Activated T-helper 17 cell treated with anti-CD3 and anti-CD28 coated beads, Interleukin-2, amount 50 U/mL, for 72 hours (primary cell): ENCODE results near the gene KCNC2. TPM values are rescaled to one million over a fixed set of nuclear protein-coding genes. Genes with fewer than 3 reads are reported as not detected.

Source experiments
- ATAC-seq: fragments of 150-1000 bp; cut with Tn5 transposase; replicated peaks from 2 replicates; pipeline ENCODE4 v1.10.0; 2021; ENCODE audit warnings: mild to moderate bottlenecking, moderate library complexity
- H3K27ac Mint-ChIP-seq: one replicate; pipeline ENCODE4 v1.8.0; 2022; ENCODE audit warnings: mixed read lengths
- H3K27me3 Mint-ChIP-seq: one replicate; pipeline ENCODE4 v1.8.0; 2022; ENCODE audit warnings: mixed read lengths
- H3K36me3 Mint-ChIP-seq: one replicate; pipeline ENCODE4 v1.8.0; 2022; ENCODE audit warnings: low read depth, mild to moderate bottlenecking, mixed read lengths
- H3K4me1 Mint-ChIP-seq: one replicate; pipeline ENCODE4 v1.8.0; 2022; ENCODE audit warnings: mixed read lengths
- H3K4me3 Mint-ChIP-seq: one replicate; pipeline ENCODE4 v1.8.0; 2022; ENCODE audit warnings: mild to moderate bottlenecking, mixed read lengths
- H3K9me3 Mint-ChIP-seq: one replicate; pipeline ENCODE4 v1.8.0; 2022; ENCODE audit warnings: mixed read lengths
- total RNA-seq, 2 donors: library from RNA; stranded (reverse); gene quantifications; one replicate each; pipeline ENCODE4 v1.2.3, GENCODE V29; 2022

Gene KCNC2
- total RNA-seq, 2 donors from 2014 or later, result not detected

DNA sequence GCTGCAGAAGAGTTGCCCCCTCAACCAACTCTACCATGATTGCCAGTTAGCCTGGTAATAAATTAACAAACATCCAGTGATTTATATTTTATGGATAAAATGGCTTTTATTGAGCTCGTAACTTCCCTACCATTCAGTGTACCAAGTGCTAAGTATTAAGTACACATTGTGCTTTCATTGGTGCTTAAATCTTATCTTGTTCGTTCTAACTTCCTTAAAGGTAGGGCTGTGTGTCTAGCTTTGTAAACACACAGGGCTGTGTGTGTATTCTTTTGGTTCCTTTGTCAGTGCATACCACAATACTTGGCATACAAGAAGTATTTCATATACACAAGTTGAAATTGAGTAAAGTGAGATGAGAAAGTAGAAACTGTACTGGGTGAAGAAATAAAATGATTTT lies 80.4 kb downstream of the KCNC2 start:
- Mint-ChIP-seq H3K27ac (no peak overlapping the region), H3K27me3 (no peaks in the 10 kb centered on the region), H3K4me1 (no peaks in the 10 kb centered on the region), H3K4me3 (no peak overlapping the region), H3K36me3 (no peaks in the 10 kb centered on the region), H3K9me3 (no peaks in the 10 kb centered on the region)
- ATAC-seq, result no peak

DNA sequence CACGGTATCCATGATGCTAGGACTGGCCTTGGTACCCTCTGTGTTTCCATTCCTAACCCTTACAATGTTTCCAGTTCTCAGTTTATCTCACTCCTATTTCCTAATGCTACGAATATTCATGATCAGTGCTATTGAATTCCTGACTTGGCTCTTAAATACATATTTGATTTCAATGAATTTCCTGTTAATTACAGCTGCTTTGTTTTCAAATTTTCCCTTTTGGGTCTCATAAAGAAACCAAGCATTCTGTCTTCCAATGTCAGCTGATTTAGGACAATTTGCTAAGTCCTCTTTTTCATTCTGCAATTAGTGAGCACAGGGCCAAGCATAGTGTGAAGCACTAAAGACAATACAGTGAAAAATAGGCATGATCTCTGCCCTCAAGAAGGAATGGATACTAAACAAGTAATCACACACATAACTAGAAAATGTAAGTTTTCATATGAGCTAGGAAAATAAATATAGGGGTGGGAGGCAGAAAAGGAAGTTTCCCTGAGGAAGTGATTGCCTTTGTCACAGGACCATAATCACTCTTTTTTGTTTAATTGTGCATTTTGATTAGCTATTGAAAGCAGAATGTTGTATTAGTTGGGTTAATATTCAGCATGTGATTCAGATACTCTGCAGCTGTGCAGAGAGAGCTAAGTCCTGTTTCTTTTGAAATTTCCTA lies 88.5 kb downstream of the KCNC2 start:
- Mint-ChIP-seq H3K4me3 (no peak overlapping the region), H3K27ac (no peak overlapping the region), H3K36me3 (no peaks in the 10 kb centered on the region), H3K4me1 (no peaks in the 10 kb centered on the region), H3K27me3 (peaks cover 6% of the 10 kb centered on the region), H3K9me3 (no peaks in the 10 kb centered on the region)
- no peak for ATAC-seq

GRCh38 chr12:75120311-75120711 lies 89.3 kb downstream of the KCNC2 start:
- Mint-ChIP-seq H3K4me3 (no peak overlapping the region), H3K36me3 (no peaks in the 10 kb centered on the region), H3K9me3 (no peaks in the 10 kb centered on the region), H3K4me1 (no peaks in the 10 kb centered on the region), H3K27ac (no peak overlapping the region), H3K27me3 (peaks cover 6% of the 10 kb centered on the region)
- ATAC-seq, result no peak

- ATAC-seq, result no peak
- no peaks in the 10 kb centered on the region for H3K27me3 Mint-ChIP-seq
- H3K4me1 Mint-ChIP-seq, result no peaks in the 10 kb centered on the region
- H3K9me3 Mint-ChIP-seq, result peaks cover 3% of the 10 kb centered on the region
- H3K36me3 Mint-ChIP-seq, result no peaks in the 10 kb centered on the region
- no peak overlapping the region for H3K4me3 Mint-ChIP-seq
- H3K27ac Mint-ChIP-seq, result no peak overlapping the region
These were observed 92.9 kb downstream of the KCNC2 start for GRCh38 chr12:75116646-75117198.

GRCh38 chr12:75115748-75116147 lies 93.9 kb downstream of the KCNC2 start:
- Mint-ChIP-seq H3K27ac (no peak overlapping the region), H3K9me3 (peaks cover 3% of the 10 kb centered on the region)
- no peak for ATAC-seq

GRCh38 chr12:75103822-75104221 lies 105.8 kb downstream of the KCNC2 start:
- ATAC-seq, result no peak
- Mint-ChIP-seq H3K4me1 (no peaks in the 10 kb centered on the region), H3K27ac (no peak overlapping the region), H3K36me3 (no peaks in the 10 kb centered on the region), H3K27me3 (no peaks in the 10 kb centered on the region), H3K9me3 (no peaks in the 10 kb centered on the region), H3K4me3 (no peak overlapping the region)

More at GRCh38 chr12:75115748-75116147, 93.9 kb downstream of the KCNC2 start:
- H3K4me1 Mint-ChIP-seq, result no peaks in the 10 kb centered on the region
- no peaks in the 10 kb centered on the region for H3K27me3 Mint-ChIP-seq
- H3K36me3 Mint-ChIP-seq, result no peaks in the 10 kb centered on the region
- no peak overlapping the region for H3K4me3 Mint-ChIP-seq

DNA sequence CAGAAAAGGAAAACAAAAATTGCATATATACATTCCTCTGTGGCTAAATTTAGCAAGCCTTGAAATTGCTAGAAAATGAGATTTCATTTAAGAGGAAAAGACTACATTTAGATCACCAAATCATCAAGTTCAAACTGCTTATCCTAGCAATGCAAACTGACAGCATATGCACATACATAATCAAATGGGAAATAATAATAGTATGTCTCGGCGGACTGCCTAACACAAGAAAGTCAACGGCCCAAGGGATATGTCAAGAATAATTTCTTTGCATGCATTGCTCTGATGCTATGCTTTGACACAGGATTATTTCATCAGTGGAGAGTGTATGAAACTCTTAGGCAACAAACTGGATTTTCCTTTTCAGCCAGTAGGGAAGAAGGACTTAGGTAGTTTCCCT lies 107.9 kb downstream of the KCNC2 start:
- no peak overlapping the region for H3K4me3 Mint-ChIP-seq
- no peaks in the 10 kb centered on the region for H3K9me3 Mint-ChIP-seq
- no peak overlapping the region for H3K27ac Mint-ChIP-seq
- no peaks in the 10 kb centered on the region for H3K4me1 Mint-ChIP-seq
- ATAC-seq, result no peak
- H3K36me3 Mint-ChIP-seq, result no peaks in the 10 kb centered on the region
- H3K27me3 Mint-ChIP-seq, result no peaks in the 10 kb centered on the region

GRCh38 chr12:75099210-75099609 lies 110.4 kb downstream of the KCNC2 start:
- peaks cover 4% of the 10 kb centered on the region for H3K27me3 Mint-ChIP-seq
- no peak overlapping the region for H3K4me3 Mint-ChIP-seq
- no peak for ATAC-seq
- H3K27ac Mint-ChIP-seq, result no peak overlapping the region
- H3K36me3 Mint-ChIP-seq, result no peaks in the 10 kb centered on the region
- no peaks in the 10 kb centered on the region for H3K4me1 Mint-ChIP-seq
- no peaks in the 10 kb centered on the region for H3K9me3 Mint-ChIP-seq

GRCh38 chr12:75097003-75097402 lies 112.6 kb downstream of the KCNC2 start:
- peaks cover 4% of the 10 kb centered on the region for H3K27me3 Mint-ChIP-seq
- H3K4me3 Mint-ChIP-seq, result no peak overlapping the region
- H3K9me3 Mint-ChIP-seq, result no peaks in the 10 kb centered on the region
- H3K36me3 Mint-ChIP-seq, result no peaks in the 10 kb centered on the region
- peak; percentile 16 for ATAC-seq
- no peak overlapping the region for H3K27ac Mint-ChIP-seq
- no peaks in the 10 kb centered on the region for H3K4me1 Mint-ChIP-seq

GRCh38 chr12:75087654-75088053 lies 122.0 kb downstream of the KCNC2 start:
- Mint-ChIP-seq H3K27me3 (no peaks in the 10 kb centered on the region), H3K36me3 (no peaks in the 10 kb centered on the region), H3K27ac (no peak overlapping the region), H3K4me1 (no peaks in the 10 kb centered on the region), H3K9me3 (no peaks in the 10 kb centered on the region), H3K4me3 (no peak overlapping the region)
- peak; percentile 42 for ATAC-seq

DNA sequence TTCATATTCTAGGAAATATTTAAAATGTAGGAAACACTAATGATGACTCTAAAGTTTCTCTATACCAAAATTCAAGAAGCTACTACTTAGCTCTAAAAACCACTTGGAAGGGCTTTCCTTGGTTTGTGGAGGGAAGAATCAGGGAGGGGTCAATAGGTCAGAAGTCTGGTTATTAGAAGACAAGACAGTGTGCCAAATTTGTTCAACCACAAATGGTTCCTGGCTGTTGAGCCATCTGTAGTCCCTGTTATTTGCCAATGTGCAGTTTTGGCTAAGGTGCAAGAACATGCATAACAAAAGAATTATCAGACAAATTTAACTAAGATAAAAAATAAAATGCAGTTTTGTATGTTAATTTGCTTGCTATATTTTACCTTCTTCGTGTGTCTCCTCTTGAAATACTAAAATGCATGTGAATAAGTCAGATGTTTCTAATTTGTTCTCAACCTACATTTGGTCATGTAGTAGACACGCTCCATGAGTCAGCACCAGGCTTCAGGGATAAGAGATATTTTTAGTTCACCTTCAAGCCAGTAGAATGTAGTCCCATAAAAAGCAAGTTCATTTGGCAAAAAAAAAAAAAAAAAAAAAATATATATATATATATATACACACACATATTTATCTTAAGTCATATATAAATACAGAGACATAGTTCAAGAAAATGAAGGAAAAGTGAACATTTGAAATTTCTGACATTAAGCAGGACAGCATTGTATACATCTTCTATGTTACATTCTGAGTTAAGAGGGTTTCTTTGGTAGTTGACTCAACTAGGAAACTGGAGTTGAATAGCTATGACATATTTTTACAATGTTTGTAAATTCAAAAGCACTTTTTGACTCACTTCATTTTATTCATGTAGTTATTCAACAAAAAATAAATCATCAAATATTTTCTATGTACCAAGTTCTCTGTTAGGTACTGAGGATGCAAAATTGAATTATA lies 123.3 kb downstream of the KCNC2 start:
- peak; percentile 44 for ATAC-seq
- Mint-ChIP-seq H3K4me1 (no peaks in the 10 kb centered on the region), H3K4me3 (no peak overlapping the region), H3K9me3 (no peaks in the 10 kb centered on the region), H3K27ac (no peak overlapping the region), H3K27me3 (no peaks in the 10 kb centered on the region), H3K36me3 (no peaks in the 10 kb centered on the region)

GRCh38 chr12:75081305-75081704 lies 128.3 kb downstream of the KCNC2 start:
- H3K27me3 Mint-ChIP-seq, result no peaks in the 10 kb centered on the region
- H3K4me3 Mint-ChIP-seq, result no peak overlapping the region
- no peaks in the 10 kb centered on the region for H3K36me3 Mint-ChIP-seq
- H3K4me1 Mint-ChIP-seq, result no peaks in the 10 kb centered on the region
- H3K9me3 Mint-ChIP-seq, result no peaks in the 10 kb centered on the region
- no peak for ATAC-seq
- H3K27ac Mint-ChIP-seq, result no peak overlapping the region

DNA sequence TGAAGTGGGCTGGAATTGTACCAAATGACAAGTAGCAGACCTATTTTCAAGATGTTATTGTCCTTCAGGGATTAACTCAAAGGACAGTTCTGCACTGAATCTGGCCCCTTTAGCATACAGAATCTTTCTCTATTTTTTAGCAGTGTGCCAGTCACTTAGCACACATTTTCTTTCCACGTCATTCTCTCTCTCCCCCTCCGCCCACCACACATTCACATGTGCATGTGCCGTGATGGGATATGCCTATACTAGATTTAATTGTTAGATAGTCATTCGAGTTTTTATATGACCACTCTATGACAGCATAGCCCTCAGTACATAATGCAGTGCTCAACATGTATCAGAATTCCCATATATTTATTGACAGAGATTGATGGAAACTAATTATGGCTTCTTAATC lies 129.1 kb downstream of the KCNC2 start:
- no peak for ATAC-seq
- no peaks in the 10 kb centered on the region for H3K27me3 Mint-ChIP-seq

DNA sequence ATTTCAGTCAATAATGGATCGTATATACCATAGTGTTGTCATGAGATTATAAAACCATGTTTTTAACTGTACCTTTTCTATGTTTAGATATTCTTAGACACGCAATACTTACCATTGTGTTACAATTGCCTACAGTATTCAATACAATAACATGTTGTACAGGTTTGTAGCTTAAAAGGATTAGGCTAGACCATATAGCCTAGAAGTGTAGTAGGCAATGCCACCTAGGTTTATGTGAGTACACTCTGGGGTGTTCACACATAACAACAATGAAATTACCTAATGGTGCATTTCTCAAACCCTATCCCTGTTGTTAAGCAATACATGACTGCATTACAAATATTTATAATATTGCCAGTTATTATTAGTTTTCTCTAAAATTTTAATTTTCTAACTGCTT lies 144.2 kb downstream of the KCNC2 start:
- no peak overlapping the region for H3K27ac Mint-ChIP-seq
- H3K9me3 Mint-ChIP-seq, result no peaks in the 10 kb centered on the region
- no peak for ATAC-seq
- no peaks in the 10 kb centered on the region for H3K4me1 Mint-ChIP-seq
- H3K27me3 Mint-ChIP-seq, result peaks cover 2% of the 10 kb centered on the region
- H3K36me3 Mint-ChIP-seq, result no peaks in the 10 kb centered on the region
- no peak overlapping the region for H3K4me3 Mint-ChIP-seq

More for the DNA sequence above, 129.1 kb downstream of the KCNC2 start:
- H3K27ac Mint-ChIP-seq, result no peak overlapping the region
- no peaks in the 10 kb centered on the region for H3K36me3 Mint-ChIP-seq
- H3K9me3 Mint-ChIP-seq, result no peaks in the 10 kb centered on the region
- H3K4me3 Mint-ChIP-seq, result no peak overlapping the region
- no peaks in the 10 kb centered on the region for H3K4me1 Mint-ChIP-seq

- no peaks in the 10 kb centered on the region for H3K4me1 Mint-ChIP-seq
- no peaks in the 10 kb centered on the region for H3K9me3 Mint-ChIP-seq
- H3K4me3 Mint-ChIP-seq, result no peak overlapping the region
- no peaks in the 10 kb centered on the region for H3K36me3 Mint-ChIP-seq
- H3K27ac Mint-ChIP-seq, result no peak overlapping the region
- no peak for ATAC-seq
- H3K27me3 Mint-ChIP-seq, result no peaks in the 10 kb centered on the region
These were observed 146.9 kb downstream of the KCNC2 start for GRCh38 chr12:75062691-75063090.
